Ovary (tissue), 9 donors: ENCODE measurements around the gene TIMP3. TPM values are rescaled to one million over a fixed set of nuclear protein-coding genes. Genes with fewer than 3 reads are reported as not detected.

Experiments used
- DNase-seq, 5 donors: peaks; one replicate each; pipeline ENCODE4 v3.0.0-alpha.2; 2019 to 2020
- H3K27ac ChIP-seq, 2 donors: fragments of 200-600 bp; one replicate each; pipeline versions ENCODE4 v1.5.1 to v1.8.0; 2019 to 2022
- H3K27me3 ChIP-seq: fragments of 200-600 bp; one replicate; pipeline ENCODE4 v1.8.0; 2022
- H3K36me3 ChIP-seq: fragments of 200-600 bp; sonication (generic); one replicate; pipeline ENCODE4 v1.5.1; 2019
- H3K4me1 ChIP-seq: one replicate; pipeline ENCODE4 v1.8.1; 2013; ENCODE audit warnings: mild to moderate bottlenecking, moderate library complexity; ENCODE audit not compliant: insufficient read depth
- H3K4me3 ChIP-seq: fragments of 200-600 bp; sonication (generic); one replicate; pipeline ENCODE4 v1.5.1; 2017
- H3K9me3 ChIP-seq, 2 donors: fragments of 200-600 bp in 1 of 2; sonication (generic) in 1 of 2; one replicate each; pipeline versions ENCODE4 v1.5.1 to v1.8.1; 2013 to 2019; ENCODE audit warnings: mild to moderate bottlenecking in 1 of 2, moderate library complexity in 1 of 2
- EP300 ChIP-seq: sonication (generic); formaldehyde crosslinking; IDR thresholded peaks from one replicate; pipeline ENCODE4 v1.6.1; 2017; ENCODE audit warnings: antibody characterized with exemption
- POLR2A ChIP-seq: fragments of 450-650 bp; IDR thresholded peaks from one replicate; pipeline ENCODE4 v1.6.1; 2017; ENCODE audit warnings: antibody characterized with exemption, mild to moderate bottlenecking, moderate library complexity
- WGBS, 3 donors: extraction: QIAGEN DNeasy Blood & Tissue Kit in 1 of 3; methylation state at CpG; one replicate each; pipeline versions ENCODE4 v1.1.5 to v1.1.7; 2013 to 2017; 5-methylcytosine and 5-hydroxymethylcytosine counted together
- intact Hi-C, 4 donors: fragments of 100-400 bp; cut with DNase I; formaldehyde crosslinking; loops; one replicate each; pipeline versions ENCODE4 v1.11.0 to v1.15.1; 2022 to 2023
- polyA plus RNA-seq, 2 donors: library from polyadenylated mRNA; stranded (reverse); fragments of 200-250 nt in 1 of 2; fragments of 350-450 nt in 1 of 2; fragmentation: Illumina TruSeq in 1 of 2; extraction: RNeasy Lipid Tissue Mini Kit (QIAGEN cat#74804) in 1 of 2; gene quantifications; one replicate each; pipeline ENCODE4 v1.2.3, GENCODE V29; 2013 to 2014
- total RNA-seq, 7 donors: library from RNA; depleted of rRNA in 2 of 7; stranded (reverse); fragments of >200 nt in 2 of 7; fragmentation: NEBNext Ultra II Directional in 3 of 7; extraction: Animal tissue kit (Norgen Biotek cat#: 25700) in 3 of 7; gene quantifications; one replicate each; pipeline versions ENCODE4 v1.1.0 to v1.2.4, GENCODE V29; 2016 to 2023
- TF ChIP-seq, protein P1 (sequence below), 3 donors: fragments of 450-650 bp in 2 of 3; fragments of 200-600 bp in 1 of 3; IDR thresholded peaks; one replicate each; pipeline versions ENCODE4 v1.5.1 to v1.8.0; 2016 to 2022; ENCODE audit warnings: antibody characterized with exemption in 3 of 3, mild to moderate bottlenecking in 1 of 3
- donor health status: DM: no; HTN: no; CAD: no; lungs with moderate emphysema.
- donor health status: DM: no; HTN: no; CAD: no.
- donor health status: Bipolar disorder and iron deficiency.
- donor health status: DM: yes; HTN: yes; CAD: no.
- donor health status: DM: no; HTN: no; CAD: no.
- donor health status: DM: yes; HTN: yes; CAD: no.

Gene TIMP3
- total and polyA plus RNA-seq, 9 donors = 48.5 to 565 (median 121) TPM

GRCh38 chr22:32841175-32841574 lies 39.7 kb downstream of the TIMP3 start:
- intact Hi-C loops = no loop called here
- no peak overlapping the region for H3K4me3 ChIP-seq
- no peaks in the 10 kb centered on the region for H3K9me3 ChIP-seq
- DNase-seq = no peak
- TF ChIP-seq EP300 (no peak), POLR2A (no peak)
- TF ChIP-seq, protein P1, sequence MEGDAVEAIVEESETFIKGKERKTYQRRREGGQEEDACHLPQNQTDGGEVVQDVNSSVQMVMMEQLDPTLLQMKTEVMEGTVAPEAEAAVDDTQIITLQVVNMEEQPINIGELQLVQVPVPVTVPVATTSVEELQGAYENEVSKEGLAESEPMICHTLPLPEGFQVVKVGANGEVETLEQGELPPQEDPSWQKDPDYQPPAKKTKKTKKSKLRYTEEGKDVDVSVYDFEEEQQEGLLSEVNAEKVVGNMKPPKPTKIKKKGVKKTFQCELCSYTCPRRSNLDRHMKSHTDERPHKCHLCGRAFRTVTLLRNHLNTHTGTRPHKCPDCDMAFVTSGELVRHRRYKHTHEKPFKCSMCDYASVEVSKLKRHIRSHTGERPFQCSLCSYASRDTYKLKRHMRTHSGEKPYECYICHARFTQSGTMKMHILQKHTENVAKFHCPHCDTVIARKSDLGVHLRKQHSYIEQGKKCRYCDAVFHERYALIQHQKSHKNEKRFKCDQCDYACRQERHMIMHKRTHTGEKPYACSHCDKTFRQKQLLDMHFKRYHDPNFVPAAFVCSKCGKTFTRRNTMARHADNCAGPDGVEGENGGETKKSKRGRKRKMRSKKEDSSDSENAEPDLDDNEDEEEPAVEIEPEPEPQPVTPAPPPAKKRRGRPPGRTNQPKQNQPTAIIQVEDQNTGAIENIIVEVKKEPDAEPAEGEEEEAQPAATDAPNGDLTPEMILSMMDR (IDR thresholded peaks at IDR 0.05) = no peak
- H3K4me1 ChIP-seq = peaks cover 15% of the 10 kb centered on the region
- H3K27me3 ChIP-seq = no peaks in the 10 kb centered on the region
- H3K27ac ChIP-seq = peak overlapping the region in 1 of 2 donors; percentile 81
- 86 to 89% (median 86%) methylated on average over 6 of the region's 6 CpGs for WGBS, 3 donors
- H3K36me3 ChIP-seq = no peaks in the 10 kb centered on the region

DNA sequence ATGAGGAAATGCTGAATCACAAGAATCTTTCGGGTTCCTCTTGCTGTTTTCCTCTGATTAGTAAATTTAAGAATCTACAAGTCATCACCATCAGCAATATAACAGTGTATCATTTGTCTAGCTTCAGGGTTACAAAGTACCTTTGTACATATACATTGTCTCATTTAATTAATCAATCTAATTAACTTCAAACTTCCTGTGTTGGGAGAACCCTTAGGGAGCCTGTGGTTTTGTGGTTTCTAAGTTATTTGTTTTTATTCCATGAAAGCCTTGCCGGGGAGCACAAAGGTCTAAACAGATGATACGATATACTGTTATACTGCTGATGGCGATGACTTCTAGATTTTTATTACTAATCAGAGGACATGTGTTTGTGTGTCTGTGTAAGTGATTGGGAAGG lies 41.0 kb downstream of the TIMP3 start:
- WGBS, 3 donors = 78 to 80% (median 78%) methylated on average over 4 of the region's 4 CpGs
- Histone ChIP-seq H3K36me3 (no peaks in the 10 kb centered on the region), H3K4me3 (no peak overlapping the region), H3K27ac (no peak overlapping the region), H3K4me1 (peaks cover 17% of the 10 kb centered on the region), H3K9me3 (no peaks in the 10 kb centered on the region), H3K27me3 (no peaks in the 10 kb centered on the region)
- intact Hi-C loops = no loop called here
- DNase-seq = no peak
- TF ChIP-seq EP300 = no peak
- no peak for TF ChIP-seq POLR2A
- TF ChIP-seq, protein P1 (IDR thresholded peaks at IDR 0.05) = no peak

DNA sequence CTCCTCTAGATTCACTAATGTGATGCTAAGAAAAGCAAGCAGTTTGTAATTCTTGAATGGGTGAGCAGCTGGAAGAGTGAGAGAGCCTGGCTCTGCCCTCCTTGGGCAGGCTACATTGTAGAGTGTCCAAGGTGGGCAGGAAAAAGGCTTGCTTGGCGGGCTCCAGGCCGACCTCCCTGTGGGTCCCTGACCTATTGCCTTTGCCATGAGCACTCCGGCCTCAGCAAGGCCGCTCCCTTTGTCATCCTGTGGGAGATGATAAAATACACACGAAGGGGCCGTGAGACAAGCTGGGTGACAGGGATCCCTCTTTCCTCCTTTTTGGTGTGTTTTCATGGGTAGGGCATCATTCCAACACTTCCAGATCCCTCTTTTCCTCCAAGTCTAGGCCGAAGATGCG lies 41.8 kb downstream of the TIMP3 start:
- Histone ChIP-seq H3K4me1 (peaks cover 17% of the 10 kb centered on the region), H3K27me3 (no peaks in the 10 kb centered on the region), H3K4me3 (no peak overlapping the region), H3K9me3 (no peaks in the 10 kb centered on the region), H3K27ac (no peak overlapping the region), H3K36me3 (no peaks in the 10 kb centered on the region)
- whole genome bisulfite sequencing, 3 donors = 92 to 97% (median 95%) methylated on average over 8 of the region's 8 CpGs
- DNase-seq = no peak
- no peak for TF ChIP-seq EP300
- no peak for TF ChIP-seq POLR2A
- TF ChIP-seq, protein P1 (IDR thresholded peaks at IDR 0.05) = no peak
- intact Hi-C loops = no loop called here

DNA sequence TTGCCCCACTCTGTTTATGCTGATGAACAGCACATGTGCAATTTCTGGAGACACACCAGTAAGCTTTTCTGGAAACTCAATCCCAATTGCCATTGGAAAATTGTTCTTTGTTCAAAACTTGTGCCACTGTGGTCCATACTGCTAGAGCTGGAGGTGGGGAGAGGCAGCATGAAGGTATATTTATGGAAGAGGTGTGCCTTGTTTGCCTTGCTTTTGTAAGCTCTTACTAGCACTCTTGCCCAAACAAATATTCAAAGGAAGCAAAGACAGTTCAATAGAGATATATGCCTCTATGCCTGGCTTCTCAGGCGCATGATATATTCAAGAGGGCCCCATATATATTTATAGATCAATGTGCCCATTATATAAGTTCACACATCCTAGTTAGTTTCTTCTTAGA lies 42.7 kb downstream of the TIMP3 start:
- WGBS, 3 donors = 88 to 98% (median 95%) methylated on average over 1 of the region's 1 CpG
- no peaks in the 10 kb centered on the region for H3K9me3 ChIP-seq
- no peaks in the 10 kb centered on the region for H3K36me3 ChIP-seq
- DNase-seq = no peak
- H3K27me3 ChIP-seq = no peaks in the 10 kb centered on the region
- TF ChIP-seq POLR2A (no peak), EP300 (no peak)
- TF ChIP-seq, protein P1 (IDR thresholded peaks at IDR 0.05) = no peak
- peaks cover 15% of the 10 kb centered on the region for H3K4me1 ChIP-seq
- H3K27ac ChIP-seq = no peak overlapping the region
- no peak overlapping the region for H3K4me3 ChIP-seq
- intact Hi-C loops = no loop called here
